ENCODE measurements around the gene DAZAP1. TPM values are rescaled to one million over a fixed set of nuclear protein-coding genes. Genes with fewer than 3 reads are reported as not detected.

The DAZAP1 gene
- total and polyA plus RNA-seq, 7 donors = 28.2 to 132 (median 51.1) TPM

- H3K27me3 ChIP-seq = peaks cover 81 to 98% (median 92%) of the 10 kb centered on the region in 3 donors
Measured at GRCh38 chr19:1453525-1454364, 46.4 kb downstream of the DAZAP1 start.

GRCh38 chr19:1455002-1455335 is 47.6 kb downstream of the DAZAP1 start:
- intact Hi-C loops (cut with DNase I) = loop anchor here (10.0 kb wide), 1 partner anchor 310 kb away; no protein-coding TSS in a partner anchor
- no peak overlapping the region for H3K27ac ChIP-seq

More at GRCh38 chr19:1453525-1454364, 46.4 kb downstream of the DAZAP1 start:
- peak overlapping the region in 2 of 4 donors; percentile 0 to 20 for H3K27ac ChIP-seq
- no peak for TF ChIP-seq POLR2A (IDR thresholded peaks at IDR 0.05)
- no peak for TF ChIP-seq POLR2AphosphoS5 (IDR thresholded peaks at IDR 0.05)
- no peak for TF ChIP-seq EP300 (IDR thresholded peaks at IDR 0.05)
- TF ChIP-seq, protein P1, sequence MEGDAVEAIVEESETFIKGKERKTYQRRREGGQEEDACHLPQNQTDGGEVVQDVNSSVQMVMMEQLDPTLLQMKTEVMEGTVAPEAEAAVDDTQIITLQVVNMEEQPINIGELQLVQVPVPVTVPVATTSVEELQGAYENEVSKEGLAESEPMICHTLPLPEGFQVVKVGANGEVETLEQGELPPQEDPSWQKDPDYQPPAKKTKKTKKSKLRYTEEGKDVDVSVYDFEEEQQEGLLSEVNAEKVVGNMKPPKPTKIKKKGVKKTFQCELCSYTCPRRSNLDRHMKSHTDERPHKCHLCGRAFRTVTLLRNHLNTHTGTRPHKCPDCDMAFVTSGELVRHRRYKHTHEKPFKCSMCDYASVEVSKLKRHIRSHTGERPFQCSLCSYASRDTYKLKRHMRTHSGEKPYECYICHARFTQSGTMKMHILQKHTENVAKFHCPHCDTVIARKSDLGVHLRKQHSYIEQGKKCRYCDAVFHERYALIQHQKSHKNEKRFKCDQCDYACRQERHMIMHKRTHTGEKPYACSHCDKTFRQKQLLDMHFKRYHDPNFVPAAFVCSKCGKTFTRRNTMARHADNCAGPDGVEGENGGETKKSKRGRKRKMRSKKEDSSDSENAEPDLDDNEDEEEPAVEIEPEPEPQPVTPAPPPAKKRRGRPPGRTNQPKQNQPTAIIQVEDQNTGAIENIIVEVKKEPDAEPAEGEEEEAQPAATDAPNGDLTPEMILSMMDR (IDR thresholded peaks at IDR 0.05) = no peak
- 10 to 40% methylated on average over 33 of the region's 33 CpGs for WGBS, 2 donors
- no peaks in the 10 kb centered on the region for H3K9me3 ChIP-seq
- DNase-seq = no peak
- no peak overlapping the region for H3K4me3 ChIP-seq
- H3K4me1 ChIP-seq = peaks cover 0 to 41% (median 30%) of the 10 kb centered on the region in 4 donors
- no peaks in the 10 kb centered on the region for H3K36me3 ChIP-seq
- intact Hi-C loops (cut with DNase I) = loop anchor here (10.0 kb wide), 1 partner anchor 311 kb away; no protein-coding TSS in a partner anchor

GRCh38 chr19:1455336-1456120 is 48.1 kb downstream of the DAZAP1 start:
- intact Hi-C loops (cut with DNase I) = loop anchor here (10.0 kb wide), 1 partner anchor 309 kb away; no protein-coding TSS in a partner anchor
- whole genome bisulfite sequencing, 2 donors = 1 to 5% methylated on average over 42 of the region's 42 CpGs
- no peak for DNase-seq

More at GRCh38 chr19:1455002-1455335, 47.6 kb downstream of the DAZAP1 start:
- Histone ChIP-seq H3K9me3 (no peaks in the 10 kb centered on the region), H3K4me1 (peaks cover 0 to 39% (median 30%) of the 10 kb centered on the region in 4 donors), H3K4me3 (no peak overlapping the region), H3K27me3 (peaks cover 70 to 86% (median 80%) of the 10 kb centered on the region in 3 donors), H3K36me3 (peaks cover 0 to under 1% (median 0%) of the 10 kb centered on the region in 4 donors)
- TF ChIP-seq EP300 (IDR thresholded peaks at IDR 0.05) (no peak), POLR2A (IDR thresholded peaks at IDR 0.05) (no peak), POLR2AphosphoS5 (IDR thresholded peaks at IDR 0.05) (no peak)
- TF ChIP-seq, protein P1 (IDR thresholded peaks at IDR 0.05) = no peak
- 3 to 4% methylated on average over 22 of the region's 22 CpGs for WGBS, 2 donors
- no peak for DNase-seq

More at GRCh38 chr19:1455336-1456120, 48.1 kb downstream of the DAZAP1 start:
- Histone ChIP-seq H3K36me3 (peaks cover 0 to 4% (median 1%) of the 10 kb centered on the region in 4 donors), H3K4me1 (peaks cover 0 to 36% (median 30%) of the 10 kb centered on the region in 4 donors), H3K27me3 (peaks cover 64 to 80% (median 75%) of the 10 kb centered on the region in 3 donors), H3K27ac (no peak overlapping the region), H3K9me3 (no peaks in the 10 kb centered on the region), H3K4me3 (no peak overlapping the region)
- TF ChIP-seq EP300 (IDR thresholded peaks at IDR 0.05) (no peak), POLR2A (IDR thresholded peaks at IDR 0.05) (no peak), POLR2AphosphoS5 (IDR thresholded peaks at IDR 0.05) (no peak)
- TF ChIP-seq, protein P1 (IDR thresholded peaks at IDR 0.05) = no peak
